ENCODE data around the gene CACNA1C.

- TF ChIP-seq CTCF (IDR thresholded peaks at IDR 0.05 in 2 of 3, conservative IDR thresholded peaks at IDR 0.05 in 1 of 3; ENCODE audit: control insufficient read depth in 2 of 3, extremely low read depth in 1 of 3, insufficient read depth in 1 of 3, low read depth in 3 of 3, low read length in 3 of 3) (no peak), SREBF2 (IDR thresholded peaks at IDR 0.05; ENCODE audit: low read length) (no peak), SMC3 (IDR thresholded peaks at IDR 0.05; ENCODE audit: borderline replicate concordance, low read length) (no peak), E2F4 (IDR thresholded peaks at IDR 0.05; ENCODE audit: low read depth, low read length) (no peak), JUND (IDR thresholded peaks at IDR 0.05; ENCODE audit: low read depth, low read length) (no peak), USF1 (IDR thresholded peaks at IDR 0.05; ENCODE audit: borderline replicate concordance, extremely low read length, insufficient read depth, low read depth, low read length) (no peak)
Observed at GRCh38 chr12:2492236-2492635, 439.4 kb downstream of the CACNA1C start.

Measured in GM12878 (cell line).